Measurements from ENCODE around the gene CYP46A1. TPM values are rescaled to one million over a fixed set of nuclear protein-coding genes. Genes with fewer than 3 reads are reported as not detected.

Gene CYP46A1
- polyA plus RNA-seq, 2 donors: 0.16 to 0.20 TPM

GRCh38 chr14:99685151-99685591, 1.1 kb downstream of the CYP46A1 start:
- peaks cover 0 to 16% of the 10 kb centered on the region in 2 donors for H3K4me1 ChIP-seq (ENCODE audit: control insufficient read depth in 2 of 2, insufficient read depth in 2 of 2, low read length in 1 of 2)
- no peaks in the 10 kb centered on the region for H3K36me3 ChIP-seq (ENCODE audit: control insufficient read depth in 2 of 2, insufficient read depth in 2 of 2, low read length in 1 of 2)
- H3K27me3 ChIP-seq (ENCODE audit: control insufficient read depth in 1 of 2, insufficient read depth in 2 of 2, low read length in 2 of 2): no peaks in the 10 kb centered on the region
- no peaks in the 10 kb centered on the region for H3K9me3 ChIP-seq (ENCODE audit: control insufficient read depth in 2 of 2, insufficient read depth in 1 of 2, low read depth in 1 of 2, low read length in 1 of 2)
- no peak overlapping the region for H3K4me3 ChIP-seq (ENCODE audit: low read depth in 1 of 2, low read length in 2 of 2)
- 58 to 65% methylated on average over 10 to 11 of the region's 11 CpGs for WGBS, 2 donors
- no peak overlapping the region for H3K27ac ChIP-seq (ENCODE audit: low read depth in 2 of 2, low read length in 1 of 2)

GRCh38 chr14:99685596-99685995, 1.5 kb downstream of the CYP46A1 start:
- no peak overlapping the region for H3K4me3 ChIP-seq (ENCODE audit: low read depth in 1 of 2, low read length in 2 of 2)
- no peaks in the 10 kb centered on the region for H3K36me3 ChIP-seq (ENCODE audit: control insufficient read depth in 2 of 2, insufficient read depth in 2 of 2, low read length in 1 of 2)
- no peak overlapping the region for H3K27ac ChIP-seq (ENCODE audit: low read depth in 2 of 2, low read length in 1 of 2)
- no peaks in the 10 kb centered on the region for H3K27me3 ChIP-seq (ENCODE audit: control insufficient read depth in 1 of 2, insufficient read depth in 2 of 2, low read length in 2 of 2)
- 57 to 65% methylated on average over 1 of the region's 1 CpG for WGBS, 2 donors
- H3K9me3 ChIP-seq (ENCODE audit: control insufficient read depth in 2 of 2, insufficient read depth in 1 of 2, low read depth in 1 of 2, low read length in 1 of 2): no peaks in the 10 kb centered on the region
- peaks cover 0 to 16% of the 10 kb centered on the region in 2 donors for H3K4me1 ChIP-seq (ENCODE audit: control insufficient read depth in 2 of 2, insufficient read depth in 2 of 2, low read length in 1 of 2)

- peaks cover 0 to 16% of the 10 kb centered on the region in 2 donors for H3K4me1 ChIP-seq (ENCODE audit: control insufficient read depth in 2 of 2, insufficient read depth in 2 of 2, low read length in 1 of 2)
- H3K27ac ChIP-seq (ENCODE audit: low read depth in 2 of 2, low read length in 1 of 2): no peak overlapping the region
- H3K4me3 ChIP-seq (ENCODE audit: low read depth in 1 of 2, low read length in 2 of 2): no peak overlapping the region
- H3K36me3 ChIP-seq (ENCODE audit: control insufficient read depth in 2 of 2, insufficient read depth in 2 of 2, low read length in 1 of 2): no peaks in the 10 kb centered on the region
- H3K27me3 ChIP-seq (ENCODE audit: control insufficient read depth in 1 of 2, insufficient read depth in 2 of 2, low read length in 2 of 2): no peaks in the 10 kb centered on the region
- WGBS, 2 donors: 70 to 77% methylated on average over 8 of the region's 8 CpGs
- H3K9me3 ChIP-seq (ENCODE audit: control insufficient read depth in 2 of 2, insufficient read depth in 1 of 2, low read depth in 1 of 2, low read length in 1 of 2): no peaks in the 10 kb centered on the region
These were observed 2.6 kb downstream of the CYP46A1 start for GRCh38 chr14:99686557-99687283.

GRCh38 chr14:99687284-99688209, 3.4 kb downstream of the CYP46A1 start:
- peaks cover 0 to 15% of the 10 kb centered on the region in 2 donors for H3K4me1 ChIP-seq (ENCODE audit: control insufficient read depth in 2 of 2, insufficient read depth in 2 of 2, low read length in 1 of 2)
- no peaks in the 10 kb centered on the region for H3K27me3 ChIP-seq (ENCODE audit: control insufficient read depth in 1 of 2, insufficient read depth in 2 of 2, low read length in 2 of 2)
- no peaks in the 10 kb centered on the region for H3K36me3 ChIP-seq (ENCODE audit: control insufficient read depth in 2 of 2, insufficient read depth in 2 of 2, low read length in 1 of 2)
- H3K9me3 ChIP-seq (ENCODE audit: control insufficient read depth in 2 of 2, insufficient read depth in 1 of 2, low read depth in 1 of 2, low read length in 1 of 2): no peaks in the 10 kb centered on the region
- no peak overlapping the region for H3K4me3 ChIP-seq (ENCODE audit: low read depth in 1 of 2, low read length in 2 of 2)
- 65 to 67% methylated on average over 12 of the region's 12 CpGs for WGBS, 2 donors
- no peak overlapping the region for H3K27ac ChIP-seq (ENCODE audit: low read depth in 2 of 2, low read length in 1 of 2)

- no peak overlapping the region for H3K4me3 ChIP-seq (ENCODE audit: low read depth in 1 of 2, low read length in 2 of 2)
- WGBS, 2 donors: 59 to 62% methylated on average over 10 of the region's 10 CpGs
- H3K4me1 ChIP-seq (ENCODE audit: control insufficient read depth in 2 of 2, insufficient read depth in 2 of 2, low read length in 1 of 2): peaks cover 0 to 9% of the 10 kb centered on the region in 2 donors
- H3K27me3 ChIP-seq (ENCODE audit: control insufficient read depth in 1 of 2, insufficient read depth in 2 of 2, low read length in 2 of 2): no peaks in the 10 kb centered on the region
- no peaks in the 10 kb centered on the region for H3K36me3 ChIP-seq (ENCODE audit: control insufficient read depth in 2 of 2, insufficient read depth in 2 of 2, low read length in 1 of 2)
- H3K9me3 ChIP-seq (ENCODE audit: control insufficient read depth in 2 of 2, insufficient read depth in 1 of 2, low read depth in 1 of 2, low read length in 1 of 2): no peaks in the 10 kb centered on the region
- no peak overlapping the region for H3K27ac ChIP-seq (ENCODE audit: low read depth in 2 of 2, low read length in 1 of 2)
These were observed 4.1 kb downstream of the CYP46A1 start for GRCh38 chr14:99688210-99688581.

- Histone ChIP-seq H3K36me3 (ENCODE audit: control insufficient read depth in 2 of 2, insufficient read depth in 2 of 2, low read length in 1 of 2) (no peaks in the 10 kb centered on the region), H3K4me3 (ENCODE audit: low read depth in 1 of 2, low read length in 2 of 2) (no peak overlapping the region), H3K27ac (ENCODE audit: low read depth in 2 of 2, low read length in 1 of 2) (no peak overlapping the region), H3K9me3 (ENCODE audit: control insufficient read depth in 2 of 2, insufficient read depth in 1 of 2, low read depth in 1 of 2, low read length in 1 of 2) (no peaks in the 10 kb centered on the region), H3K27me3 (ENCODE audit: control insufficient read depth in 1 of 2, insufficient read depth in 2 of 2, low read length in 2 of 2) (no peaks in the 10 kb centered on the region), H3K4me1 (ENCODE audit: control insufficient read depth in 2 of 2, insufficient read depth in 2 of 2, low read length in 1 of 2) (peaks cover 0 to 6% of the 10 kb centered on the region in 2 donors)
- 84 to 87% methylated on average over 11 of the region's 11 CpGs for WGBS, 2 donors
These were observed 4.5 kb downstream of the CYP46A1 start for GRCh38 chr14:99688629-99689028.

- H3K27ac ChIP-seq (ENCODE audit: low read depth in 2 of 2, low read length in 1 of 2): no peak overlapping the region
- H3K27me3 ChIP-seq (ENCODE audit: control insufficient read depth in 1 of 2, insufficient read depth in 2 of 2, low read length in 2 of 2): no peaks in the 10 kb centered on the region
- no peaks in the 10 kb centered on the region for H3K36me3 ChIP-seq (ENCODE audit: control insufficient read depth in 2 of 2, insufficient read depth in 2 of 2, low read length in 1 of 2)
- WGBS, 2 donors: 83 to 87% methylated on average over 11 of the region's 11 CpGs
- H3K9me3 ChIP-seq (ENCODE audit: control insufficient read depth in 2 of 2, insufficient read depth in 1 of 2, low read depth in 1 of 2, low read length in 1 of 2): no peaks in the 10 kb centered on the region
- H3K4me3 ChIP-seq (ENCODE audit: low read depth in 1 of 2, low read length in 2 of 2): no peak overlapping the region
- H3K4me1 ChIP-seq (ENCODE audit: control insufficient read depth in 2 of 2, insufficient read depth in 2 of 2, low read length in 1 of 2): peaks cover 0 to 5% of the 10 kb centered on the region in 2 donors
These were observed 5.5 kb downstream of the CYP46A1 start for GRCh38 chr14:99689266-99690236.

- 78% methylated on average over 5 of the region's 5 CpGs for WGBS, 2 donors
- Histone ChIP-seq H3K27ac (ENCODE audit: low read depth in 2 of 2, low read length in 1 of 2) (no peak overlapping the region), H3K36me3 (ENCODE audit: control insufficient read depth in 2 of 2, insufficient read depth in 2 of 2, low read length in 1 of 2) (no peaks in the 10 kb centered on the region), H3K27me3 (ENCODE audit: control insufficient read depth in 1 of 2, insufficient read depth in 2 of 2, low read length in 2 of 2) (no peaks in the 10 kb centered on the region), H3K4me1 (ENCODE audit: control insufficient read depth in 2 of 2, insufficient read depth in 2 of 2, low read length in 1 of 2) (peaks cover 0 to 3% of the 10 kb centered on the region in 2 donors), H3K9me3 (ENCODE audit: control insufficient read depth in 2 of 2, insufficient read depth in 1 of 2, low read depth in 1 of 2, low read length in 1 of 2) (no peaks in the 10 kb centered on the region), H3K4me3 (ENCODE audit: low read depth in 1 of 2, low read length in 2 of 2) (no peak overlapping the region)
These were observed 6.5 kb downstream of the CYP46A1 start for GRCh38 chr14:99690636-99691035.

Data from esophagus (tissue), 2 donors.